HepG2 (cell line): ENCODE measurements around the gene WDR62. TPM values are rescaled to one million over a fixed set of nuclear protein-coding genes. Genes with fewer than 3 reads are reported as not detected.

Experiments used
- AHDC1 ChIP-seq: sonication (generic); formaldehyde crosslinking; IDR thresholded peaks from 2 replicates; pipeline ENCODE4 v1.5.1; 2020; ENCODE audit warnings: mild to moderate bottlenecking, missing genetic modification reagents, borderline replicate concordance
- EEA1 ChIP-seq: sonication (generic); formaldehyde crosslinking; IDR thresholded peaks from 2 replicates; pipeline ENCODE4 v1.5.1; 2020; ENCODE audit warnings: mild to moderate bottlenecking, missing genetic modification reagents, borderline replicate concordance
- ELF4 ChIP-seq: sonication (generic); formaldehyde crosslinking; IDR thresholded peaks from 2 replicates; pipeline ENCODE4 v1.5.0; 2020; ENCODE audit warnings: missing genetic modification reagents, mild to moderate bottlenecking, moderate library complexity, borderline replicate concordance
- FOSL2 ChIP-seq: sonication (generic); formaldehyde crosslinking; IDR thresholded peaks from 2 replicates; pipeline ENCODE4 v1.4.0; 2020; ENCODE audit warnings: missing genetic modification reagents
- HNF4A ChIP-seq: sonication (generic); formaldehyde crosslinking; IDR thresholded peaks from 2 replicates; pipeline ENCODE4 v1.4.0; 2020; ENCODE audit warnings: missing genetic modification reagents
- JARID2 ChIP-seq: sonication (generic); formaldehyde crosslinking; IDR thresholded peaks from 2 replicates; pipeline ENCODE4 v1.8.1; 2023; ENCODE audit warnings: missing genetic modification reagents, inconsistent platforms; ENCODE audit not compliant: insufficient replicate concordance
- MAZ ChIP-seq, 2 experiments: sonication (generic) in 1 of 2; formaldehyde crosslinking in 1 of 2; IDR thresholded peaks; 2 replicates each; pipeline versions ENCODE4 v1.5.0 to v1.6.1; 2012 to 2020; ENCODE audit warnings: low read depth in 2 of 2, mild to moderate bottlenecking in 2 of 2, borderline replicate concordance in 1 of 2, improper control_type of control experiment in 1 of 2, low read length in 1 of 2, missing genetic modification reagents in 1 of 2, moderate library complexity in 1 of 2
- RAD21 ChIP-seq: fragments of 450-650 bp; formaldehyde crosslinking; IDR thresholded peaks from 2 replicates; pipeline ENCODE4 v1.5.0; 2020; ENCODE audit warnings: mild to moderate bottlenecking
- RARA ChIP-seq: IDR thresholded peaks from 2 replicates; pipeline ENCODE4 v1.6.1; 2016; ENCODE audit warnings: missing genetic modification reagents, missing compliant biosample characterization
- RXRA ChIP-seq: sonication (generic); formaldehyde crosslinking; IDR thresholded peaks from 2 replicates; pipeline ENCODE4 v1.5.1; 2020; ENCODE audit warnings: missing genetic modification reagents
- SMAD3 ChIP-seq: sonication (generic); formaldehyde crosslinking; IDR thresholded peaks from 2 replicates; pipeline ENCODE4 v1.4.0; 2020; ENCODE audit warnings: missing genetic modification reagents
- SP4 ChIP-seq: sonication (generic); formaldehyde crosslinking; IDR thresholded peaks from 2 replicates; pipeline ENCODE4 v1.8.1; 2023; ENCODE audit warnings: mild to moderate bottlenecking, missing genetic modification reagents
- ZBTB42 ChIP-seq: sonication (generic); formaldehyde crosslinking; IDR thresholded peaks from 2 replicates; pipeline ENCODE4 v1.5.0; 2020; ENCODE audit warnings: mild to moderate bottlenecking, missing genetic modification reagents
- ZKSCAN8 ChIP-seq: IDR thresholded peaks from 2 replicates; pipeline ENCODE4 v1.6.1; 2016; ENCODE audit warnings: borderline replicate concordance, missing genetic modification reagents, missing compliant biosample characterization
- ZNF142 ChIP-seq: sonication (generic); formaldehyde crosslinking; IDR thresholded peaks from 2 replicates; pipeline ENCODE4 v1.4.0; 2020; ENCODE audit warnings: missing genetic modification reagents
- ZNF17 ChIP-seq: sonication (generic); formaldehyde crosslinking; IDR thresholded peaks from 2 replicates; pipeline ENCODE4 v1.5.0; 2020; ENCODE audit warnings: mild to moderate bottlenecking, missing genetic modification reagents
- ZNF232 ChIP-seq: sonication (generic); formaldehyde crosslinking; IDR thresholded peaks from 2 replicates; pipeline ENCODE4 v1.4.0; 2020; ENCODE audit warnings: missing genetic modification reagents, borderline replicate concordance
- polyA plus RNA-seq, 8 experiments: library from polyadenylated mRNA; depleted of rRNA in 3 of 8; stranded (reverse) in 7 of 8; unstranded in 1 of 8; fragments of >200 nt; fragmentation: Illumina TruSeq in 4 of 8; extraction: Trizol in 4 of 8; gene quantifications; 2 replicates each; pipeline versions ENCODE4 v1.2.1 to v1.2.3, GENCODE V29; 2011 to 2016; ENCODE audit warnings: low read depth in 4 of 8, missing spikeins in 1 of 8, mixed read lengths in 1 of 8; ENCODE audit not compliant: insufficient read depth in 1 of 8
- total RNA-seq, 5 experiments: library from RNA; depleted of rRNA; stranded (reverse); fragments of >200 nt; fragmentation: Illumina TruSeq; extraction: Trizol; gene quantifications; 2 replicates each; pipeline ENCODE4 v1.2.3, GENCODE V29; 2016; ENCODE audit warnings: low read depth in 1 of 5

The WDR62 gene
- total and polyA plus RNA-seq, 2 of the 13 experiments (the other 11 are each of a cell fraction or from before 2014, with no cell fraction given) = 5.8 to 12.5 TPM

- TF ChIP-seq ZNF142 (CRISPR knock-in tag) = no peak
- peak; percentile 82 for TF ChIP-seq MAZ (IDR thresholded peaks at IDR 0.05; ENCODE audit: borderline replicate concordance, low read depth, low read length)
- peak; percentile 85 for TF ChIP-seq MAZ (CRISPR knock-in tag; IDR thresholded peaks at IDR 0.05; ENCODE audit: low read depth)
- TF ChIP-seq ZKSCAN8 (CRISPR knock-in tag) = peak; percentile 70; the same call in 1 of the 2 replicates
- TF ChIP-seq EEA1 = no peak
- TF ChIP-seq JARID2 (CRISPR knock-in tag) = no peak
- TF ChIP-seq FOSL2 = peak; percentile 68
- TF ChIP-seq RAD21 = no peak
- peak; percentile 73; the same call in 1 of the 2 replicates for TF ChIP-seq RXRA (CRISPR knock-in tag)
- TF ChIP-seq ZNF17 = no peak
- TF ChIP-seq HNF4A (CRISPR knock-in tag) = peak; percentile 88
- peak; percentile 62; the same call in 1 of the 2 replicates for TF ChIP-seq SP4 (CRISPR knock-in tag)
- TF ChIP-seq ELF4 (CRISPR knock-in tag) = peak; percentile 62; the same call in 1 of the 2 replicates
- TF ChIP-seq SMAD3 (CRISPR knock-in tag) = peak; percentile 80; the same call in 1 of the 2 replicates
- TF ChIP-seq ZNF232 (CRISPR knock-in tag) = no peak
- TF ChIP-seq AHDC1 (CRISPR knock-in tag) = peak; percentile 73; the same call in 1 of the 2 replicates
- peak; percentile 51; the same call in 1 of the 2 replicates for TF ChIP-seq RARA (CRISPR knock-in tag)
- no peak for TF ChIP-seq ZBTB42 (CRISPR knock-in tag)
Measured at GRCh38 chr19:36120092-36120983, 65.6 kb downstream of the WDR62 start (continued).
